Retinal pigment epithelial cell (primary cell): ENCODE results near the gene FAM110A.
"Not testable (repeated sequence)": the region's sequence is repeated elsewhere in the genome, so short reads cannot be mapped to it uniquely, and the experiment has no call there.

Experiments
- DNase-seq: peaks from one replicate; pipeline ENCODE4 v3.0.0-alpha.2; 2010; ENCODE audit warnings: low read depth
- H3K4me3 ChIP-seq: 2 replicates; pipeline ENCODE4 v1.5.1; 2011; ENCODE audit warnings: mild to moderate bottlenecking, low read length, control low read depth, moderate library complexity
- TF ChIP-seq, protein P1 (sequence below): conservative IDR thresholded peaks from 2 replicates; pipeline ENCODE4 v1.5.1; 2011; ENCODE audit warnings: low read depth, low read length, control low read depth, inconsistent platforms

Gene FAM110A

DNA sequence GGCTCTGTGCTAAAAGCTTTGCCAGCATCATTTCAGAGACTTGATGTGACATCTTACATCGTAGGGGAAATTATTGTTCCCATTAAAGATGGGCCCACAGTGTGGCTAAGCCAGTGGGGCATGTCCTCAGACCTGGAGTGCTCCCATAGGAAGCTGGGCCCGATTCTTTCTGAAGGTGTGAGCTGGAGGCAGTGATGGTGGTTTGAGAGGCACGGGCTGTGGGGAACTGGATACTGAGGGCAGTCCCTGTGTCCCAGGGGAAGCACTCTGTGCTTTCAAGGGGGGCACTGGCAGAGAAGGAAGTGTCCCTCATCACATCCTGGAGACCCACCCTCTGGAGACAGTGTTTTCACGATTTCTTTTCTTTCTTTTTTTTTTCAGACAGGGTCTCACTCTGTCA lies 8.6 kb upstream of the FAM110A start:
- no peak overlapping the region for H3K4me3 ChIP-seq
- TF ChIP-seq, protein P1, sequence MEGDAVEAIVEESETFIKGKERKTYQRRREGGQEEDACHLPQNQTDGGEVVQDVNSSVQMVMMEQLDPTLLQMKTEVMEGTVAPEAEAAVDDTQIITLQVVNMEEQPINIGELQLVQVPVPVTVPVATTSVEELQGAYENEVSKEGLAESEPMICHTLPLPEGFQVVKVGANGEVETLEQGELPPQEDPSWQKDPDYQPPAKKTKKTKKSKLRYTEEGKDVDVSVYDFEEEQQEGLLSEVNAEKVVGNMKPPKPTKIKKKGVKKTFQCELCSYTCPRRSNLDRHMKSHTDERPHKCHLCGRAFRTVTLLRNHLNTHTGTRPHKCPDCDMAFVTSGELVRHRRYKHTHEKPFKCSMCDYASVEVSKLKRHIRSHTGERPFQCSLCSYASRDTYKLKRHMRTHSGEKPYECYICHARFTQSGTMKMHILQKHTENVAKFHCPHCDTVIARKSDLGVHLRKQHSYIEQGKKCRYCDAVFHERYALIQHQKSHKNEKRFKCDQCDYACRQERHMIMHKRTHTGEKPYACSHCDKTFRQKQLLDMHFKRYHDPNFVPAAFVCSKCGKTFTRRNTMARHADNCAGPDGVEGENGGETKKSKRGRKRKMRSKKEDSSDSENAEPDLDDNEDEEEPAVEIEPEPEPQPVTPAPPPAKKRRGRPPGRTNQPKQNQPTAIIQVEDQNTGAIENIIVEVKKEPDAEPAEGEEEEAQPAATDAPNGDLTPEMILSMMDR: no peak
- DNase-seq: no peak

DNA sequence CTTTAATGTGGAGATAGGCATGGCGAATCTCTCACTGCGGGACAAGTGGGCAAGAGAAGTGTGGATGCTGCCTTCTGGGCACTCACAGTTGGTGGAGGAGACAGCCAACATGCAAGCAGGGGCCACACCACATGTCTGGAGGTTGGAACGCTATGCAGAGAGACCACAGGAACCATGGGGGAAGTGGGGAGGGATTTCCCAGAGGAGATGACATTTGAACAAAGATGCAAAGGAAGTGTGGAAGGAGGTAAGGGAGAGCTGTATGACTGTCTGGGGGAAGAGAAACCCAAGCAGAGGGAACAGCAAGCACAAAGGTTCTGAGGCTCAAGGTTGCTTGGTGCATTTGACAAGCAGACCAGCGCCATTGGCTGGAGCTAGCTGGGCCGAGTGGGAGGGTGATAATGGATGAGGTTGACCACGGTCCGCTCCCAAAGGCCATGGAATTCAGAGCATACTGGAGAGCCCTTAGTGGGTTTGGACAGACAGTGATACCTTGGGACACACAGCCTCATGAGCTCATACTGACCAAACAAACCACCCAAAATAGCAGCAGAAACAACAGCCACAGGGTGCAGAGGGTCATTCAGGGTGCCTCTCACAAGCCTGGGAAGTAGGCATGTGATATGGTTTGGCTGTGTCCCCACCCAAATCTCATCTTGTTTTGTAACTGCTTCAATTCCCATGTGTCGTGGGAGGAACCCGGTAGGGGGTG lies 7.6 kb upstream of the FAM110A start:
- H3K4me3 ChIP-seq: no peak overlapping the region
- DNase-seq: no peak
- TF ChIP-seq, protein P1: no peak

DNA sequence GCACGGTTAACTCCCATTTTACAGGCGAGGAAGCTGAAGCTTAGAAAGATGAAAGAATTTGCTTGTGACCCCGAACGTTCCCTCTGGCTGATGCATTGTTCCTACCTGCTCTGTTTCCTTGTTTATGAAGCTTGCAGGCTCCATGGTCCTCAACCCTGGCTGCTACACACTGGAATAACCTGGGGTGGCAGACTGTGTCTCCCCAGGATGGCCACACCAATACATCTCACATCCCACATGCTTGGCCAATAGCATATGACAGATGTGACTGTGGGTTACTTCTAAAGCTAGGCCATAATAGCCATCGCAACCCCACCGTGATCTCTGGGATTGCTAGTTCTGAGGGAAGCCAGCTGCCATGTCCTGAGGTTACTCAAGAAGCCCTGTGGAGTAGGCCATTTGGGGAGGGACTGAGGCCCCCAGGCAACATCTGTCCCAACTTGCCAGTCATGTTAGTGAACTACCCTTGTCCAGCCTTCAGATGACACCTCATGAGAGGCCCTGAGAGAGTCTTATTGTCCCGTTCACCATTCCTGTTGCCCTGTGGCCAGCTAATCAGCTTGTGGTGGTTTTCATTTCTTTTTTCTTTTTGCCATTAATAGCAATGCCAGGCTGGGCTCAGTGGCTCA lies 6.7 kb upstream of the FAM110A start:
- no peak for DNase-seq
- H3K4me3 ChIP-seq: no peak overlapping the region
- TF ChIP-seq, protein P1: no peak

DNA sequence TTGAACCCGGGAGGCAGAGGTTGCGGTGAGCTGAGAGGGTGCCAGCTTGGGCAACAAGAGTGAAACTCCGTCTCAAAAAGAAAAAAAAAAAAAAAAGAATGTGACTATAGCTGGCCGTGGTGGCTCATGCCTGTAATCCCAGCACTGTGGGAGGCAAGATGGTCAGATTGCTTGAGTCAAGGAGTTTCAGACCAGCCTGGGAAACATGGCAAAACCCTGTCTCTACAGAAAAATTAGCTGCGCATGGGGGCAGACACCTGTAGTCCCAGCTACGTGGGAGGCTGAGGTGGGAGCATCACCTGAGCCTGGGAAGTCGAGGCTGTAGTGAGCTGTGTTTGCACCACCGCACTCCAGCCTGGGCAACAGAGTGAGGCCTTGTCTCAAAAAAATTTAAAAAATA lies 5.5 kb upstream of the FAM110A start:
- DNase-seq, H3K4me3 ChIP-seq: not testable (repeated sequence)

DNA sequence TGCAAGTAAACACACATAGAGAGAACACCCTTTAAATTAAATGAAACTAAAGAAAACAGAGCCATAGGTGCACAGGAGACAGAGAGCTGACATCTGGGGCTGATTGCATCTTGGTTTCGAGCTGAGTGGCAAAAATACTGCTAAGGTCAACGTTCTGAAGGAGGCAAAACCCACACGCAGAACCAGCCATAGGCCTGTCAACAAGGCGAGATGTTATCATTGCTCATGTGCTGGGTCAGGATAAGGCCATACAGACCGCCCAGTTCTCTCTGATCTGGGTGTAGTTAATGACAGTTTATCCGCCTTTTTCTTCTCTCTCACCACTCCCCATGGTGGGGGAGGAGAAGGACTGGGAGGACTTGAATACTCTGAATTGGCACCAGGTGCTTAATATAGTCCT lies 4.5 kb upstream of the FAM110A start:
- no peak overlapping the region for H3K4me3 ChIP-seq
- TF ChIP-seq, protein P1: no peak
- no peak for DNase-seq

DNA sequence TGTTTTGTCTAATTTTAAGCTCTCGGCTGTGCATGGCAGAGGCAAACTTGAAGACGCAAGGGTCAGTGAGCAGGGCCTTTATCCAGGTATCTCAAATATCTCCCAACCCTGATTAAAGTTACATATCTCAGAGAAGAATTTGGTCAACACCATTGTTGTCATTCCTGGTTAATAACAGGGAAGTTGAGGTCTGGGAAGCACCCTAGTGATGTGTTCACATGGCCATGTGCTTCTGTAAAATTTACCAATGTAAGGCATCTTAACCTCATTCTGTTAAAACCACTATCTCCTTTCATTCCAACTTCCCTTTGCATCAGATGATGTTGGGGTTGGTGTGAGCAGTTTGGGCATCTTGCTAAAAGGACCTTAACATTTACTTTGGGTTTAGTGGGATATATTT lies 4.0 kb upstream of the FAM110A start:
- DNase-seq: no peak
- no peak overlapping the region for H3K4me3 ChIP-seq
- TF ChIP-seq, protein P1: no peak

DNA sequence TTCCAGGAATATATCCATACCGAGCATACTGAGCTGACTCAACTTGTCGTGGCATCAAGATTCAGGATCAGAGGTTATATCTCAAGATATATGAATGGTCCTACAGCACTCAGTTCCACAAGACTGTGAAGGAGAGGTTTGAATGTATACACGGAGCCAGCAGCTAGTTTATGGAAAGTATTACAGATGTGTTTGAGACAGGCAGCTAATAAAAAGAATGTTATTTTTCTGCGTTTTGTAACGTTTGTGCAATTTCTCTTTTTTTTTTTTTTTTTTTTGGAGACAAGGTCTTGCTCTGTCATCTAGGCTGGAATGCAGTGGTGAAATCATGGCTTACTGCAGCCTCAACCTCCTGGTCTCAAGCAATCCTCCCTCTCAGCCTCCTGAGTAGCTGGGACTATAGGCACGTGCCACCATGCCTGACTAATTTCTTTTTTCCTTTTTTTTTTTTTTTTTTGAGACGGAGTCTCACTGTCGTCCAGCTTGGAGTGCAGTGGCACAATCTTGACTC lies 3.4 kb upstream of the FAM110A start:
- no peak for DNase-seq
- H3K4me3 ChIP-seq: no peak overlapping the region
- TF ChIP-seq, protein P1: no peak
